CD4-positive, alpha-beta T cell (primary cell): ENCODE results near the gene AIFM3. TPM values are rescaled to one million over a fixed set of nuclear protein-coding genes. Genes with fewer than 3 reads are reported as not detected.

Experiments
- ATAC-seq: fragments of 200-7000 bp; cut with Tn5 transposase; one replicate; pipeline ENCODE4 v1.10.0; 2022; ENCODE audit warnings: mild to moderate bottlenecking; ENCODE audit not compliant: poor library complexity
- CTCF ChIA-PET: fragments of 350-600 bp; sonication (Branson Sonifier 250); formaldehyde crosslinking; loops from one replicate; lab custom pipeline; 2021; ENCODE audit warnings: antibody characterized with exemption, inconsistent platforms; lab: Charles Lee
- POLR2A ChIA-PET: fragments of 350-600 bp; sonication (Branson Sonifier 250); formaldehyde crosslinking; loops from one replicate; lab custom pipeline; 2021; ENCODE audit warnings: antibody characterized with exemption, inconsistent platforms; lab: Charles Lee
- DNase-seq, 14 experiments: peaks; one replicate each; pipeline ENCODE4 v3.0.0-alpha.2; 2013 to 2020; ENCODE audit warnings: mixed read lengths in 2 of 14
- H3K27ac ChIP-seq, 2 donors: one replicate each; pipeline versions ENCODE4 v1.5.1 to v1.7.0; 2013; ENCODE audit warnings: low read length in 2 of 2, low read depth in 1 of 2, mild to moderate bottlenecking in 1 of 2
- H3K27me3 ChIP-seq, 2 experiments: 1 replicate in 1 of 2; 2 replicates in 1 of 2; pipeline versions ENCODE4 v1.6.1 to v1.7.0; 2013; ENCODE audit warnings: low read length in 2 of 2, control low read depth in 1 of 2, mild to moderate bottlenecking in 1 of 2, moderate library complexity in 1 of 2; ENCODE audit not compliant: insufficient read depth in 2 of 2, control insufficient read depth in 1 of 2
- H3K36me3 ChIP-seq: one replicate; pipeline ENCODE4 v1.6.1; 2013; ENCODE audit warnings: low read length, control low read depth; ENCODE audit not compliant: insufficient read depth
- H3K4me1 ChIP-seq: one replicate; pipeline ENCODE4 v1.6.1; 2013; ENCODE audit warnings: low read length, control low read depth; ENCODE audit not compliant: insufficient read depth
- H3K4me3 ChIP-seq: one replicate; pipeline ENCODE4 v1.5.1; 2013; ENCODE audit warnings: mild to moderate bottlenecking, low read length, moderate library complexity
- H3K9me3 ChIP-seq, 2 experiments: 1 replicate in 1 of 2; 2 replicates in 1 of 2; pipeline versions ENCODE4 v1.6.1 to v1.7.0; 2013; ENCODE audit warnings: low read length in 2 of 2, mild to moderate bottlenecking in 2 of 2, control low read depth in 1 of 2, moderate library complexity in 1 of 2; ENCODE audit not compliant: control insufficient read depth in 1 of 2, insufficient read depth in 1 of 2
- H3K27ac Mint-ChIP-seq: one replicate; pipeline ENCODE4 v1.8.0; 2020; ENCODE audit warnings: mixed read lengths
- H3K27me3 Mint-ChIP-seq: one replicate; pipeline ENCODE4 v1.8.0; 2021; ENCODE audit warnings: mixed read lengths
- H3K36me3 Mint-ChIP-seq: one replicate; pipeline ENCODE4 v1.8.0; 2021; ENCODE audit warnings: low read depth, mixed read lengths
- H3K4me1 Mint-ChIP-seq: one replicate; pipeline ENCODE4 v1.8.0; 2021; ENCODE audit warnings: low read depth, mixed read lengths
- H3K4me3 Mint-ChIP-seq: one replicate; pipeline ENCODE4 v1.8.0; 2020; ENCODE audit warnings: mild to moderate bottlenecking, mixed read lengths
- H3K9me3 Mint-ChIP-seq: one replicate; pipeline ENCODE4 v1.8.0; 2020; ENCODE audit warnings: mixed read lengths
- CTCF ChIP-seq: fragments of 200-600 bp; IDR thresholded peaks from one replicate; pipeline ENCODE4 v1.8.0; 2022; ENCODE audit warnings: antibody characterized with exemption, mild to moderate bottlenecking
- intact Hi-C, 2 experiments: fragments of 100-400 bp; cut with DNase I in 1 of 2; cut with micrococcal nuclease in 1 of 2; formaldehyde crosslinking; loops; one replicate each; pipeline versions ENCODE4 v1.15.1 to v1.9.0; 2023 to 2025; cut with DNase I, micrococcal nuclease
- total RNA-seq, 174 experiments: library from RNA in 2 of 174; stranded (reverse) in 2 of 174; gene quantifications; one replicate each; pipeline ENCODE4 v1.2.3 and lab custom pipeline; 2021 to 2026

The AIFM3 gene
- total RNA-seq, 2 experiments from 2014 or later = 0.34 to 0.41 TPM

DNA sequence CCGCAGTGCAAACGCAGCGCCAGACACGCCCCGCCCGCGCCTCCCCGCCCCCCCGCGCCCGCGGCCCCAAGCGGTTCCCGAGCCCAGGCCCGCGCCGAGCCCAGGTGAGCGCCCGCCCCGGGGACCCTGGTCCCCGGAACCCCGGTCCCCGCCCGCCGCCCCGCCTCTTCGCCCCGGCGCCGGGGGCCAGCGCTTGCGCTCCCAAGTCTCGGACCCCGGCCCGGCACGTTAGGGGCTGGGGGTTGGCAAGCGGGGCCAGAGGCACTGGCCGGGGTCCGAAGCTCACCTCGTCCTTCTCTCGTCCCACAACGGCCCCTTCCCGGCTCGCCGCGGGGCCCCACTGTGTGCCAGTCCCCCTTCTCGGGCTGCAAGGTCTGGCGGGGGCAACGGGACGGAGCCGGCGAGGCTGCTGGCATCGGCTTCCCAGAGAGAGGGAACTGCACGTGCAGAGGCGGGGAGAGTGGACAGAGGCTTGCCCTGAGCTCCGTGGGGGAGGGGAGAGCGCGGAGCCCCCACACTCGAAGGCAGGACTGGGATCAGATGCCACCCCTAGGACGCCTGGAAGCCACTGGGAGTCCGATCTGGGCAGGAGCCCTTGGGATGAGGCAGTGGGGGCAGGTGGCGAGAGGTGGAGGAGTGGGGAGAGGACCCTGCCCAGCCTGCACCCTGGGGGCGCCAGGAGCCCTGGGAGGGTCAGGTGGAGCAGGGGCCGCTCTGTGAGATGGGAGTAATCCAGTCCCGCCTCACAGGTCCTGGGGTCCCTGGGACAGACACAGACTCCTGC is 1.8 kb upstream of the AIFM3 start:
- peaks cover 22% of the 10 kb centered on the region for H3K27me3 Mint-ChIP-seq
- H3K4me3 ChIP-seq = peak overlapping the region; percentile 40

GRCh38 chr22:20965888-20966855 is 883 bp upstream of the AIFM3 start:
- H3K4me1 ChIP-seq = peaks cover 24% of the 10 kb centered on the region

More for the DNA sequence above, 1.8 kb upstream of the AIFM3 start:
- Histone ChIP-seq H3K27ac (no peak overlapping the region), H3K4me1 (peaks cover 24% of the 10 kb centered on the region), H3K9me3 (no peaks in the 10 kb centered on the region), H3K27me3 (peaks cover 2 to 8% of the 10 kb centered on the region in 2 experiments), H3K36me3 (no peaks in the 10 kb centered on the region)
- H3K27ac Mint-ChIP-seq = no peak overlapping the region
- H3K4me1 Mint-ChIP-seq = peaks cover 11% of the 10 kb centered on the region
- H3K9me3 Mint-ChIP-seq = no peaks in the 10 kb centered on the region
- H3K4me3 Mint-ChIP-seq = peak overlapping the region; percentile 51
- ATAC-seq (peak; percentile 49), DNase-seq (peak in 5 of 14 experiments; percentile 19 to 49 (median 35))
- ChIA-PET POLR2A (no interaction called here), CTCF (no interaction called here)
- no peaks in the 10 kb centered on the region for H3K36me3 Mint-ChIP-seq
- intact Hi-C loops = no loop called here
- TF ChIP-seq CTCF = no peak

More at GRCh38 chr22:20965888-20966855, 883 bp upstream of the AIFM3 start:
- Mint-ChIP-seq H3K36me3 (no peaks in the 10 kb centered on the region), H3K4me1 (peaks cover 11% of the 10 kb centered on the region), H3K9me3 (no peaks in the 10 kb centered on the region), H3K4me3 (peak overlapping the region; percentile 51), H3K27ac (no peak overlapping the region), H3K27me3 (peaks cover 17% of the 10 kb centered on the region)
- no peaks in the 10 kb centered on the region for H3K36me3 ChIP-seq
- H3K9me3 ChIP-seq = no peaks in the 10 kb centered on the region
- CTCF ChIA-PET = no interaction called here
- ATAC-seq = no peak
- H3K27me3 ChIP-seq = peaks cover 2 to 8% of the 10 kb centered on the region in 2 experiments
- H3K27ac ChIP-seq = no peak overlapping the region
- POLR2A ChIA-PET = no interaction called here
- intact Hi-C loops = no loop called here
- no peak for DNase-seq
- no peak overlapping the region for H3K4me3 ChIP-seq
- no peak for TF ChIP-seq CTCF
